ENCODE results near the gene SLC25A17. TPM values are rescaled to one million over a fixed set of nuclear protein-coding genes. Genes with fewer than 3 reads are reported as not detected.

SLC25A17 gene
- total RNA-seq, 1 donor from 2014 or later: 30.1 TPM

GRCh38 chr22:40857309-40857855, 38.2 kb upstream of the SLC25A17 start:
- peaks cover 9% of the 10 kb centered on the region for H3K36me3 Mint-ChIP-seq
- peaks cover 49% of the 10 kb centered on the region for H3K4me1 Mint-ChIP-seq
- TF ChIP-seq CTCF (IDR thresholded peaks at IDR 0.05; ENCODE audit: unreplicated experiment): no peak
- H3K4me3 Mint-ChIP-seq: peak overlapping the region; percentile 96
- H3K9me3 Mint-ChIP-seq: no peaks in the 10 kb centered on the region
- DNase-seq (ENCODE audit: low spot score in 2 of 2, unreplicated experiment in 2 of 2): no peak
- peak overlapping the region; percentile 100 for H3K27ac Mint-ChIP-seq
- no peaks in the 10 kb centered on the region for H3K27me3 Mint-ChIP-seq (ENCODE audit: low read depth)

GRCh38 chr22:40856513-40857308, 37.6 kb upstream of the SLC25A17 start, which contains the start of the genes ST13 and XPNPEP3:
Gene ST13, minus strand, starts transcription at chr22:40856639. Its CDS starts 99 bp downstream, at chr22:40856540.
Gene XPNPEP3, plus strand, starts transcription at chr22:40857148. Its CDS starts 34 bp downstream, at chr22:40857182.
- no peaks in the 10 kb centered on the region for H3K9me3 Mint-ChIP-seq
- DNase-seq (ENCODE audit: low spot score in 2 of 2, unreplicated experiment in 2 of 2): peak; percentile 93 to 96
- peaks cover 7% of the 10 kb centered on the region for H3K36me3 Mint-ChIP-seq
- H3K4me3 Mint-ChIP-seq: peak within 1 kb of the TSS; percentile 96
- H3K27me3 Mint-ChIP-seq (ENCODE audit: low read depth): no peaks in the 10 kb centered on the region
- peak within 1 kb of the TSS; percentile 100 for H3K27ac Mint-ChIP-seq
- TF ChIP-seq CTCF (IDR thresholded peaks at IDR 0.05; ENCODE audit: unreplicated experiment): peak; percentile 25
- H3K4me1 Mint-ChIP-seq: peaks cover 52% of the 10 kb centered on the region

- Mint-ChIP-seq H3K4me1 (peaks cover 55% of the 10 kb centered on the region), H3K9me3 (no peaks in the 10 kb centered on the region), H3K4me3 (peak overlapping the region; percentile 96), H3K36me3 (peaks cover 5% of the 10 kb centered on the region), H3K27me3 (ENCODE audit: low read depth) (no peaks in the 10 kb centered on the region), H3K27ac (peak overlapping the region; percentile 100)
- peak in 1 of 2 experiments; percentile 20 for DNase-seq (ENCODE audit: low spot score in 2 of 2, unreplicated experiment in 2 of 2)
- TF ChIP-seq CTCF (IDR thresholded peaks at IDR 0.05; ENCODE audit: unreplicated experiment): no peak
Observed at GRCh38 chr22:40855979-40856512, 36.9 kb upstream of the SLC25A17 start.

GRCh38 chr22:40855071-40855978, 36.2 kb upstream of the SLC25A17 start:
- H3K36me3 Mint-ChIP-seq: peaks cover 2% of the 10 kb centered on the region

More at GRCh38 chr22:40855071-40855978, 36.2 kb upstream of the SLC25A17 start:
- Mint-ChIP-seq H3K4me3 (peak overlapping the region; percentile 96), H3K4me1 (peaks cover 57% of the 10 kb centered on the region), H3K27ac (peak overlapping the region; percentile 100), H3K27me3 (ENCODE audit: low read depth) (no peaks in the 10 kb centered on the region), H3K9me3 (no peaks in the 10 kb centered on the region)
- TF ChIP-seq CTCF (IDR thresholded peaks at IDR 0.05; ENCODE audit: unreplicated experiment): no peak
- DNase-seq (ENCODE audit: low spot score in 2 of 2, unreplicated experiment in 2 of 2): no peak
